B cell (primary cell): ENCODE results near the gene ZSWIM3. TPM values are rescaled to one million over a fixed set of nuclear protein-coding genes. Genes with fewer than 3 reads are reported as not detected.

ENCODE experiments used
- ATAC-seq: fragments of 200-7000 bp; cut with Tn5 transposase; one replicate; pipeline ENCODE4 v1.10.0; 2021; ENCODE audit warnings: low read depth, mild to moderate bottlenecking, moderate number of reproducible peaks, moderate library complexity
- CTCF ChIA-PET: fragments of 350-600 bp; sonication (Branson Sonifier 250); formaldehyde crosslinking; loops from one replicate; lab custom pipeline; 2021; ENCODE audit warnings: antibody characterized with exemption, inconsistent platforms; lab: Charles Lee
- POLR2A ChIA-PET: fragments of 350-600 bp; sonication (Branson Sonifier 250); formaldehyde crosslinking; loops from one replicate; lab custom pipeline; 2021; ENCODE audit warnings: antibody characterized with exemption; lab: Charles Lee
- DNase-seq: peaks from one replicate; pipeline ENCODE4 v3.0.0; 2013
- H2AFZ ChIP-seq: 2 replicates; pipeline ENCODE4 v1.6.1; 2012; ENCODE audit warnings: mild to moderate bottlenecking, low read depth, low read length; ENCODE audit not compliant: insufficient read depth, poor library complexity, severe bottlenecking
- H3K27ac ChIP-seq, 2 donors: 1 replicate in 1 of 2; 2 replicates in 1 of 2; pipeline ENCODE4 v1.5.1; 2012 to 2013; ENCODE audit warnings: low read length in 2 of 2, mild to moderate bottlenecking in 2 of 2, moderate library complexity in 1 of 2
- H3K27me3 ChIP-seq, 4 experiments: fragments of 200-600 bp in 1 of 4; sonication (generic) in 1 of 4; replicated peaks in 1 of 4; 1 replicate in 2 of 4; 2 replicates in 2 of 4; pipeline versions ENCODE4 v1.6.1 to v1.7.0; 2013 to 2016; ENCODE audit warnings: low read length in 3 of 4, mild to moderate bottlenecking in 2 of 4, mixed read lengths in 1 of 4, moderate library complexity in 1 of 4; ENCODE audit not compliant: insufficient read depth in 4 of 4, control insufficient read depth in 3 of 4; ENCODE audit errors: control extremely low read depth in 1 of 4
- H3K36me3 ChIP-seq, 2 experiments: replicated peaks in 1 of 2; 1 replicate in 1 of 2; 2 replicates in 1 of 2; pipeline versions ENCODE4 v1.6.1 to v1.7.1; 2013; ENCODE audit warnings: low read length in 1 of 2; ENCODE audit not compliant: insufficient read depth in 2 of 2, control insufficient read depth in 1 of 2; ENCODE audit errors: control extremely low read depth in 1 of 2, extremely low read depth in 1 of 2
- H3K4me1 ChIP-seq, 2 donors: fragments of 200-600 bp in 1 of 2; sonication (generic) in 1 of 2; 1 replicate in 1 of 2; 2 replicates in 1 of 2; pipeline versions ENCODE4 v1.5.1 to v1.6.1; 2013 to 2017; ENCODE audit warnings: low read length in 2 of 2; ENCODE audit not compliant: control insufficient read depth in 2 of 2, insufficient read depth in 2 of 2
- H3K4me2 ChIP-seq: replicated peaks from 2 replicates; pipeline ENCODE3; 2012; ENCODE audit warnings: mild to moderate bottlenecking, low read depth, low read length; ENCODE audit not compliant: poor library complexity, severe bottlenecking
- H3K4me3 ChIP-seq, 5 experiments: fragments of 200-600 bp in 1 of 5; sonication (generic) in 1 of 5; 1 replicate in 3 of 5; 2 replicates in 2 of 5; pipeline versions ENCODE4 v1.5.1 to v1.7.0; 2011 to 2016; ENCODE audit warnings: low read length in 4 of 5, mild to moderate bottlenecking in 4 of 5, low read depth in 2 of 5, control low read depth in 1 of 5, moderate library complexity in 1 of 5; ENCODE audit not compliant: insufficient read depth in 1 of 5; ENCODE audit errors: control extremely low read depth in 1 of 5, extremely low read depth in 1 of 5
- H3K79me2 ChIP-seq: fragments of 200-600 bp; sonication (generic); one replicate; pipeline ENCODE4 v1.6.0; 2016; ENCODE audit warnings: low read length; ENCODE audit not compliant: control insufficient read depth, insufficient read depth
- H3K9ac ChIP-seq: fragments of 200-600 bp; sonication (generic); 2 replicates; pipeline ENCODE4 v1.6.1; 2017; ENCODE audit warnings: mild to moderate bottlenecking, low read length, moderate library complexity
- H3K9me3 ChIP-seq, 3 donors: one replicate each; pipeline versions ENCODE4 v1.6.1 to v1.7.1; 2013; ENCODE audit warnings: low read length in 2 of 3; ENCODE audit not compliant: control insufficient read depth in 2 of 3, insufficient read depth in 1 of 3; ENCODE audit errors: control extremely low read depth in 1 of 3
- H4K20me1 ChIP-seq: 2 replicates; pipeline ENCODE4 v1.6.0; 2012; ENCODE audit warnings: mild to moderate bottlenecking, low read length; ENCODE audit not compliant: insufficient read depth, control insufficient read depth, poor library complexity, severe bottlenecking
- H3K27ac Mint-ChIP-seq: one replicate; pipeline ENCODE4 v1.8.0; 2021; ENCODE audit warnings: mixed read lengths
- H3K27me3 Mint-ChIP-seq: one replicate; pipeline ENCODE4 v1.8.0; 2021; ENCODE audit warnings: mixed read lengths
- H3K4me1 Mint-ChIP-seq: one replicate; pipeline ENCODE4 v1.8.0; 2021; ENCODE audit warnings: mixed read lengths
- H3K4me3 Mint-ChIP-seq: one replicate; pipeline ENCODE4 v1.8.0; 2021; ENCODE audit warnings: mixed read lengths
- H3K9me3 Mint-ChIP-seq: one replicate; pipeline ENCODE4 v1.8.0; 2022; ENCODE audit warnings: mixed read lengths; ENCODE audit not compliant: insufficient read depth
- EZH2 ChIP-seq: IDR thresholded peaks from 2 replicates; pipeline ENCODE4 v1.6.1; 2012; ENCODE audit warnings: borderline replicate concordance, low read depth, mild to moderate bottlenecking, moderate library complexity, low read length; ENCODE audit not compliant: insufficient read depth, poor library complexity, severe bottlenecking
- WGBS: methylation state at CpG from one replicate; pipeline ENCODE4 v1.1.5; 2013; ENCODE audit warnings: missing lambda C conversion rate; ENCODE audit not compliant: insufficient coverage; 5-methylcytosine and 5-hydroxymethylcytosine counted together
- intact Hi-C: fragments of 100-400 bp; cut with micrococcal nuclease; formaldehyde crosslinking; loops from one replicate; pipeline ENCODE4 v1.10.0; 2022
- polyA plus RNA-seq: library from polyadenylated mRNA; depleted of rRNA; stranded (reverse); fragments of >200 nt; gene quantifications from 2 replicates; pipeline ENCODE4 v1.2.3, GENCODE V29; 2012
- total RNA-seq, 2 donors: library from RNA; stranded (reverse); fragments of 120-200 nt in 1 of 2; gene quantifications; 1 replicate in 1 of 2; 2 replicates in 1 of 2; pipeline versions ENCODE4 v1.2.3 to v1.2.4, GENCODE V29; 2013 to 2022
- TF ChIP-seq, protein P1 (sequence below): fragments of 200-600 bp; IDR thresholded peaks from one replicate; pipeline ENCODE4 v1.8.0; 2022; ENCODE audit warnings: antibody characterized with exemption, mild to moderate bottlenecking

ZSWIM3 gene
- total and polyA plus RNA-seq, 2 donors (not counting 1 experiment from before 2014, with no cell fraction given): 4.0 to 7.1 TPM

- H3K4me1 ChIP-seq: peaks cover 7 to 12% of the 10 kb centered on the region in 2 donors
- no peak overlapping the region for H3K4me2 ChIP-seq
- DNase-seq: no peak
- H3K79me2 ChIP-seq: peaks cover 9% of the 10 kb centered on the region
- Mint-ChIP-seq H3K4me1 (peaks cover 15% of the 10 kb centered on the region), H3K27me3 (peaks cover 4% of the 10 kb centered on the region), H3K4me3 (no peak overlapping the region), H3K27ac (no peak overlapping the region), H3K9me3 (no peaks in the 10 kb centered on the region)
- WGBS: no CpG with 5 or more reads among the region's 3 CpGs
- no peak overlapping the region for H2AFZ ChIP-seq
- ChIA-PET POLR2A (no interaction called here), CTCF (interaction anchor here (1.4 kb wide), 1 partner anchor 18 kb away, joined by 4 read pairs; no protein-coding TSS in a partner anchor)
- H3K9me3 ChIP-seq: no peaks in the 10 kb centered on the region
- no peak for ATAC-seq
- no peak overlapping the region for H3K4me3 ChIP-seq
- H3K27ac ChIP-seq: no peak overlapping the region
- intact Hi-C loops: no loop called here
- H3K36me3 ChIP-seq: no peaks in the 10 kb centered on the region
- H3K27me3 ChIP-seq: peaks cover 0 to 4% (median 1%) of the 10 kb centered on the region in 4 experiments
- no peak for TF ChIP-seq EZH2
- TF ChIP-seq, protein P1, sequence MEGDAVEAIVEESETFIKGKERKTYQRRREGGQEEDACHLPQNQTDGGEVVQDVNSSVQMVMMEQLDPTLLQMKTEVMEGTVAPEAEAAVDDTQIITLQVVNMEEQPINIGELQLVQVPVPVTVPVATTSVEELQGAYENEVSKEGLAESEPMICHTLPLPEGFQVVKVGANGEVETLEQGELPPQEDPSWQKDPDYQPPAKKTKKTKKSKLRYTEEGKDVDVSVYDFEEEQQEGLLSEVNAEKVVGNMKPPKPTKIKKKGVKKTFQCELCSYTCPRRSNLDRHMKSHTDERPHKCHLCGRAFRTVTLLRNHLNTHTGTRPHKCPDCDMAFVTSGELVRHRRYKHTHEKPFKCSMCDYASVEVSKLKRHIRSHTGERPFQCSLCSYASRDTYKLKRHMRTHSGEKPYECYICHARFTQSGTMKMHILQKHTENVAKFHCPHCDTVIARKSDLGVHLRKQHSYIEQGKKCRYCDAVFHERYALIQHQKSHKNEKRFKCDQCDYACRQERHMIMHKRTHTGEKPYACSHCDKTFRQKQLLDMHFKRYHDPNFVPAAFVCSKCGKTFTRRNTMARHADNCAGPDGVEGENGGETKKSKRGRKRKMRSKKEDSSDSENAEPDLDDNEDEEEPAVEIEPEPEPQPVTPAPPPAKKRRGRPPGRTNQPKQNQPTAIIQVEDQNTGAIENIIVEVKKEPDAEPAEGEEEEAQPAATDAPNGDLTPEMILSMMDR: no peak
- no peak overlapping the region for H3K9ac ChIP-seq
- no peaks in the 10 kb centered on the region for H4K20me1 ChIP-seq
Measured at GRCh38 chr20:45816951-45817350, 40.5 kb upstream of the ZSWIM3 start.

DNA sequence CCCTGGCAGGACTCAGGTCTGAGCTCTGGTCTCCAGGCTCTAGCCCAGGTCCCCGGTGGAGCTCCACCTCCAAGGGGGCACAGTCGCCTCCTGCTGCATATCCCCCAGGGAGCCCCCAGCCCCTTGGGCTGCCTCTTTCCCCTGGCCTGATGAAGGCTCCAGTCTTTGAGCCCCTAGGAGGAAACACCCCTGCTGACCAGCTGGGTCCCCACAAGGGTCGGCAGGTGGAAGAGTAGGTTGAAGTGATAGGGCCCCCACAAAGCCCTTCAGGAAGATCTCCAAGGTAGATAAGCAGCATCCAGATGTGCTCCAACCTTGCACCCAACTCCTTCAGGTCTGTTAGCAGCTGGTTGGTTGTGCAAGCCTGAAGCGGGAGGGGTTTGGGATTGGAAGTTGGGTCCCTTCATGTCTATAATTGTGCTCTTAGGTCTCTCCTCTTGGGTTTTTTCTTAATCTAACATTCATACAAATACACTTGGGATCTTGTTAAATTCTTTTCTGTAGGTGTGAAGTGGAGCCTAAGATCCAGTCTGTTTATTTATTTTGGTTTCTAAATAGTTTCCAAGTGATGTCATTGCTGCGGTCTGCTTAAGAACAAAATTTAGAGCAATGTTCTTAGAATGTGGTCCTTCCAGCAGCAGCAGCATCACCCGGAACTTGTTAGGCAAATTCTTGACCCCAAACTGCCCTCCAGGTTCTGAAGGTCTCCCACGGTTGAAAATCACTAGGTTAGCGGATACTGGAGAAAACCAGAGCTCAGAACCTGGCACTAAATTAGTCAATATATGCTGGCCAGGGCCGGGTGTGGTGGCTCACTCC, 39.8 kb upstream of the ZSWIM3 start:
- Histone ChIP-seq H3K79me2 (peaks cover 6% of the 10 kb centered on the region), H3K27me3 (peaks cover 0 to 10% (median 4%) of the 10 kb centered on the region in 4 experiments), H3K27ac (no peak overlapping the region), H3K36me3 (no peaks in the 10 kb centered on the region), H3K4me1 (peaks cover 8 to 10% of the 10 kb centered on the region in 2 donors), H3K4me2 (no peak overlapping the region), H3K9me3 (no peaks in the 10 kb centered on the region), H3K9ac (no peak overlapping the region), H3K4me3 (no peak overlapping the region), H2AFZ (no peak overlapping the region), H4K20me1 (no peaks in the 10 kb centered on the region)
- peaks cover 10% of the 10 kb centered on the region for H3K27me3 Mint-ChIP-seq
- H3K27ac Mint-ChIP-seq: no peak overlapping the region
- ChIA-PET POLR2A (no interaction called here), CTCF (interaction anchor here (0.6 kb wide), 1 partner anchor 319 kb away, joined by 3 read pairs; no protein-coding TSS in a partner anchor)
- DNase-seq (no peak), ATAC-seq (no peak)
- intact Hi-C loops: no loop called here
- WGBS: 79% methylated on average over 7 of the region's 9 CpGs
- peaks cover 14% of the 10 kb centered on the region for H3K4me1 Mint-ChIP-seq
- no peak for TF ChIP-seq EZH2
- TF ChIP-seq, protein P1: no peak
- no peak overlapping the region for H3K4me3 Mint-ChIP-seq
- H3K9me3 Mint-ChIP-seq: no peaks in the 10 kb centered on the region
